A549 treated with AZD9567 at 1 μM for 4 hours (cell line): ENCODE data around the gene HLA-DQA1. TPM values are rescaled to one million over a fixed set of nuclear protein-coding genes. Genes with fewer than 3 reads are reported as not detected.

Experiments
- total RNA-seq: library from RNA; stranded (reverse); fragments of 200-300 nt; extraction: Qiagen RNA extraction; gene quantifications from 5 replicates; pipeline ENCODE4 v1.2.3, GENCODE V29; 2022; ENCODE audit not compliant: insufficient read depth

HLA-DQA1 gene
- not detected in 5 replicates for total RNA-seq

GRCh38 chr6:32637219-32637880 is at the start of gene HLA-DQA1:
HLA-DQA1 (plus strand) TSS chr6:32637406; CDS start chr6:32637459, 53 bp downstream.

GRCh38 chr6:32589596-32590449 is 47.4 kb upstream of the HLA-DQA1 start, which contains the start of gene HLA-DRB1:
HLA-DRB1 (minus strand) TSS chr6:32589848; CDS start chr6:32589742, 106 bp downstream.

GRCh38 chr6:32666420-32667300 is 29.5 kb downstream of the HLA-DQA1 start, which contains the start of gene HLA-DQB1:
HLA-DQB1 (minus strand) TSS chr6:32666657; CDS start chr6:32666607, 50 bp downstream.

Other genes starting within 250 kb of the HLA-DQA1 start
- gene BTNL2, start 230.2 kb upstream of the HLA-DQA1 start, total RNA-seq = not detected in 5 replicates
- gene HLA-DRA, start 197.5 kb upstream of the HLA-DQA1 start, total RNA-seq = not detected in 5 replicates
- gene HLA-DRB5, start 107.1 kb upstream of the HLA-DQA1 start, total RNA-seq = not detected in 5 replicates
- not detected in 5 replicates for gene HLA-DRB1, start 47.6 kb upstream of the HLA-DQA1 start, total RNA-seq
- gene HLA-DQB1, start 29.3 kb downstream of the HLA-DQA1 start, total RNA-seq = not detected in 5 replicates
- gene HLA-DQA2, start 104.0 kb downstream of the HLA-DQA1 start, total RNA-seq = not detected in 5 replicates
- gene HLA-DQB2, start 126.1 kb downstream of the HLA-DQA1 start, total RNA-seq = not detected in 5 replicates
- gene HLA-DOB, start 179.6 kb downstream of the HLA-DQA1 start, total RNA-seq = 0.10 to 0.19 TPM (median 0.17 TPM) in 4 of 5 replicates, not detected in the other
- gene TAP2, start 201.3 kb downstream of the HLA-DQA1 start, total RNA-seq = 17.5 to 28.0 TPM (median 20.4 TPM) in 5 replicates
- 10.9 to 22.2 TPM (median 17.8 TPM) in 5 replicates for gene PSMB8, start 206.6 kb downstream of the HLA-DQA1 start, total RNA-seq
- gene TAP1, start 216.3 kb downstream of the HLA-DQA1 start, total RNA-seq = 25.4 to 36.3 TPM (median 33.4 TPM) in 5 replicates
- 16.3 to 23.4 TPM (median 17.7 TPM) in 5 replicates for gene PSMB9, start 216.8 kb downstream of the HLA-DQA1 start, total RNA-seq